GM19463 (cell line): ENCODE data around the gene TNS2.
"Not testable (repeated sequence)": the region's sequence is repeated elsewhere in the genome, so short reads cannot be mapped to it uniquely, and the experiment has no call there.

Experiments
- ATAC-seq: cut with Tn5 transposase; IDR thresholded peaks from one replicate; pipeline ENCODE4 v1.9.1; 2021; ENCODE audit warnings: mild to moderate bottlenecking, moderate library complexity; ENCODE audit not compliant: unreplicated experiment

Gene TNS2

DNA sequence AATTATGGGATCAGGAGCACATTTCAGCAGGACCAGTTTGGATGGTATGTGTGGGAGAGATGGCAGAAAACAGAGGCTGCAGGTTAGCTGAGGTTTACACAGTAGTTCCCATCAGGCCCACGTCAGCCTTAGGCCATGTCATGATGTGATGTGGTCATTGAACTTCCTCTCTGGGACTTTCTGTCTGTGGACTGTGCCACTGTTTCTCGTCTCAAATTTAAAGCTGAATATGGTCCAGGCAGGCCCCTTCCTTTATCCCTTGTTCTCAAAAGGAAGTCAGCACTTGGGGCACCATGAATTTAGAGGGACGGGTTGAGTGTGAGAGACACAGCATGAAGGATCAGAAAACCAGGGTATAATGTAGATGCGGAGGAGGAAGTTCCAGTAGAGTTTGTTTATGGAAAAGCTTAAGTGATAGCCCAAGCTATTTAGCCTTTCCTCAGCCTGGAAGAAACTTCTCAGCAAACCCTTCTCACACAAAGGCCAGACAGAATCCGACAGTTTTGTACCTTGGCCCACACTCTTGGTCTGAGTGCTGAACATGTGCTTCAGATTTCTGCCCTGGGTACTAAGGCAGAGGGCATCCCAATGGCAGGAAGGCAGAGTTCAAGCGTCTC lies 44.0 kb downstream of the TNS2 start:
- no peak for ATAC-seq

DNA sequence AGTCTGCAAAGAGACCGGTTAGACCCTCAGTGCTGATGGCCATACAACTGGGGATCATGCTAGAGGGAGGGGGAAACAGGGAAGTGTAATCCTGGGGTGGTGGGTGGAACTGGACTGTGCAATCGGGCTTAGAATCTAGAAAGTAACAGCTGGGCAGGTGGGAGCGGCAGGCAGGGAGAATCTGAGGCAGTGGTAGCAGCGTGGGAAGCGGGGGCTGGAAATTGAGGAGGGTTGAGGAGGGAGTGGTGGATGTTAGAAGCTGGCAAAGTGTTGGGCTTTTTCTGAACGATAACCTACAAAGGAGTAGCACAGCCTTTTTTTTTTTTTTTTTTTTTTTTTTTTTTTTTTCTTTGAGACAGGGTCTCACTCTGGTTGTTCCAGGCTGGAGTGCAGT lies 44.5 kb downstream of the TNS2 start:
- ATAC-seq: no peak

DNA sequence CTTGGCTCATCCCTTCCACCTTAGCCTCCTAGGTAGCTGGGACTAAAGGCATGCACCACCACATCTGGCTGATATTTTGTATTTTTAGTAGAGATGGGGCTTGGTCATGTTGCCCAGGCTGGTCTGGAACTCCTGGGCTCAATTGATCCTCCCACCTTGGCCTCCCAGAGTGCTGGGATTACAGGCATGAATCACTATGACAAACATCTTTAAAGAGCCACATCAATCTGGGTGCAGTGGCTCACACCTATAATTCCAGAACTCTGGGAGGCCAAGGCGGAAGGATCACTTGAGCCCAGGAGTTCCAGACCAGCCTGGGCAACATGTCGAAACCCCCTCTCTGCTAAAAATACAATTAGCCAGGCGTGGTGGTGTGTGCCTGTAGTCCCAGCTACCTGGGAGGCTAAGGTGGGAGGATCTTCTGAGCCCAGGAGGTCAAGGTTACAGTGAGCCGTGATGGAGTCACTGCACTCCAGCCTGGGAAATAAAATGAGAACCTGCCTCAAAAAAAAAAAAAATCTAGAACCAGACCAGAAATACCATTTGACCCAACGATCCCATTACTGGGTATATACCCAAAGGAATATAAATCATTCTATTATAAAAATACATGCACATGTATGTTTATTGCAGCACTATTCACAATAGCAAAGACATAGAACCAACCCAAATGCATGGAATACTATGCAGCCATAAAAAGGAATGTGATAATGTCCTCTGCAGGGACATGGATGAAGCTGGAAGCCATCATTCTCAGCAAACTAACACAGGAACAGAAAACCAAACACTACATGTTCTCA lies 45.1 kb downstream of the TNS2 start:
- not testable (repeated sequence) for ATAC-seq

DNA sequence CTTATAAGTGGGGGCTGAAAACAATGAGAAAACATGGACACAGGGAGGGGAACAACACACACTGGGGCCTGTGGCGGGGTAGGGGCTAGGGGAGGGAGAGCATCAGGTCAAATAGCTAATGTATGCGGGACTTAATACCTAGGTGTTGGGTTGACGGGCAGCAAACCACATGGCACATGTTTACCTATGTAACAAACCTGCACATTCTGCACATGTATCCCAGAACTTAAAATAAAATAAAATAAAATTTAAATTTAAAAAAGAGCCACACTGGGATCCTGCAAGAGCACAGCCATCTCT lies 45.7 kb downstream of the TNS2 start:
- ATAC-seq: not testable (repeated sequence)

DNA sequence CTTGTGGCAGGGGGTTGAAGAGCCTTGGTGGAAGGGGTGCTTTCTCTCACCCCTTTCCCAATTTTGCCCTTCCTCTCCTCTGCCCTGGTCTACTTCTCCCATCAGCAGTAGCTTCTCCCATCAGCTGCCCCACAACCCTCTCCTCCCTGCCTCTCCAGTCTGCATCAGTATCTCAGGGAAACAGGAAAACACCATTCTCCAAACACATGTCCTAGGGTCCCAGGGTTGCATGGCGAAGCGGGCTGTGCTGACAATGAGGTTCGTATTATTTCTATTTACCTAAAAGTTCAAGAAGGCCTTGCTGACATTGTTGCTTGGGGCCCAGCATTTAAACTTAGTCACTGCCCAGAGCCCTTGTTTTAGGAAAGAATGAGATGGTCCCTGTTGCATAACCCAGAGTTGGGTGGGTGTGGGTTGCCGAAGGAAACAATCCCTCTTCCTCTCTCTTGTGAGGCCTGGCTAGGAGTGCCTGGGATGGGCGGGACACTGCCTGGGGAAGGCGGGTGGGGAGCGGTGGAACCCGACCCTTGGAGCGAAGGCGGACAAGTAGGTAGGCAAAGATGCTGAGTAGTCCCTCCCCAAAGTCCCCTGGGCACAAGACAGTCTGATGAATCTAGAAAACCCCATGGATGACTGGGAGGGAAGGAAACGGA lies 46.4 kb downstream of the TNS2 start:
- ATAC-seq: no peak

DNA sequence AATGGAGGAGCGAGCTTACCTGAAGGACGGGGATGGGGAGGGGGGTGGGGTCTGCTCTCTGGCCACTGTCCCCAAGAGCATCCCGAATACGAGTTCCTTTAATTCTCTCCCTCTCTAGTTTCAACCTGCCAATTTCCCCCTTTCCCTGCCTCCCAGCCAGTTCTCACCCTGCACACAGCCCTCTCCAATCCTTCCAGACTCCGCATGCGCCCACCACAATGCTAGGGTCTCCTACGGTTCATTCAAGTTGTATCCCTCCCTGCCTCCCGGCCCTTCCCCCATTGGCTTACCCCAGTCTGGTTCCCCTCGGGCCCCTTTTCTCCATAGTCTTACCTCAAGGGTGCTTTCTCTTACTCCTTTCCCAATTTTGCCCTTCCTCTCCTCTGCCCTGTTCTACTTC lies 46.9 kb downstream of the TNS2 start:
- ATAC-seq: no peak

DNA sequence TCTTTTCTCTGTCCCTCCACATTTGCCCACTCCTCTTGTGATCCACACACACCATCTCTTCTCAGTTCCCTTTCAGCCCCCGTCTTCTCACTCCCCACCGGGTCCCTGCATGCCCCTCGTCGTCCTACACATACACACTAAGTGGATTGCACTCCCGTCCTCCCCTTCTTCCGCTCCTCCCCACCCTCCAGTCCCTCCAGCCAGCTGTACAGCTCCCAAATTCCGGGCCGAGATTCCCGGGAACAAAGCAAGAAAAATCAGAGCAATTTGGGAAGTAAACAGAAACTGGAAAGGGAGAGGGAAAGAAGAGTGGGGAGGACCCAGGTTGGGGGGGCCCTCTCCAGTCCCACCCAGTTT lies 47.3 kb downstream of the TNS2 start:
- ATAC-seq: no peak

DNA sequence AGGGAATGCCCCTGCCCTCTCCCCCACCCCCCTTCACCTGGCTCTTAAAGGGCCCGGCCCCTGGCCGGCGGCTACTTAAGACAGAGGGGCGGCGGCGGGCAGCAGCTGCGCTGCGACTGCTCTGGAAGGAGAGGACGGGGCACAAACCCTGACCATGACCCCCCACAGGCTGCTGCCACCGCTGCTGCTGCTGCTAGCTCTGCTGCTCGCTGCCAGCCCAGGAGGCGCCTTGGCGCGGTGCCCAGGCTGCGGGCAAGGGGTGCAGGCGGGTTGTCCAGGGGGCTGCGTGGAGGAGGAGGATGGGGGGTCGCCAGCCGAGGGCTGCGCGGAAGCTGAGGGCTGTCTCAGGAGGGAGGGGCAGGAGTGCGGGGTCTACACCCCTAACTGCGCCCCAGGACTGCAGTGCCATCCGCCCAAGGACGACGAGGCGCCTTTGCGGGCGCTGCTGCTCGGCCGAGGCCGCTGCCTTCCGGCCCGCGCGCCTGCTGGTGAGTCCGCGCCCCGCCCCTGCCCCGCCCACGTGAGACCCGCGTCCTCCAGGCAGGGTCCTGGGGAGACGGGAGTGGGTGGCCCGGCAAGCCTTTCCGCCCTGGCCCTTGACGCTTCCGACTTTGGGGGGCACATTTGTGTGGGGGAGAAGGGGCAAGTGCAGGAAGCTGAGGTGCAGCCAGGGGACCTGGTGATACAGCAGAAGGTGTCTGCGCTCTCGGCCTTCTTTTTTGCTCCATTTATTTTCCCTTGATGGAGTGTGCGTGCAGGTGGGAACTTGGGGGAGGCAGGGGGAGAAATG lies 47.9 kb downstream of the TNS2 start, which contains the start of gene IGFBP6:
TSS of gene IGFBP6 (plus strand) at position 104 of the 790 bp plus-strand sequence. CDS start at position 155, 51 bp downstream.
- no peak for ATAC-seq

DNA sequence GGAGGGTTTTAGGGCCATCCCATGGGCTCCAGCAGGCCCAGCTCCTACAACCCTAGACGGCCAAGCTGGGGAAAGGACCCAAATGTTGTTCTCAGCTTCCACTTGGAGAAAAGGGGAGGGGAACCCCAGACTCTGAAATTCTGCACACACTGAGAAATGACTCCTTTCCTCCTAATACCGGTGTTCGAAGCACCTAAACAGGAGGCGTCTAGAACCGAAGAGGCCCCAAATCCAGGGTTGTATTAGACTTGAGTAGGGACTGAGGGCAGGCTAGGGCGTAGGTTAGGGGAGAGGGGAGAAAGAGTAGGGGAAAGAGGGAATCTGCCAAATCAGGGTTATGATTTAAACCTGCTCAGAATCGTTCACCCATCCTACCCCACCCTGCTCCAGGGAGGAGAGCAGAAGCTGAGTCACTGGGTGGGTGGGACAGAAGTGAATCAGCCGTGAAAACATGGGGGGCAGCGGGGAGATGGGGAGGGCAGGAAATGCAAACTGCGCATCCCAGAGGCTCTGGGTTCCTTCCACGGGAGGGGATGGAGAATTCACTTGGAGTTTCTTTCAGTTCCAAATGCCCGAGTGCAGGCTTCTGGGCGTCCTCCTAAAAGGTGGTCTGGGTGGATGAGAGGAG lies 48.6 kb downstream of the TNS2 start:
- no peak for ATAC-seq

DNA sequence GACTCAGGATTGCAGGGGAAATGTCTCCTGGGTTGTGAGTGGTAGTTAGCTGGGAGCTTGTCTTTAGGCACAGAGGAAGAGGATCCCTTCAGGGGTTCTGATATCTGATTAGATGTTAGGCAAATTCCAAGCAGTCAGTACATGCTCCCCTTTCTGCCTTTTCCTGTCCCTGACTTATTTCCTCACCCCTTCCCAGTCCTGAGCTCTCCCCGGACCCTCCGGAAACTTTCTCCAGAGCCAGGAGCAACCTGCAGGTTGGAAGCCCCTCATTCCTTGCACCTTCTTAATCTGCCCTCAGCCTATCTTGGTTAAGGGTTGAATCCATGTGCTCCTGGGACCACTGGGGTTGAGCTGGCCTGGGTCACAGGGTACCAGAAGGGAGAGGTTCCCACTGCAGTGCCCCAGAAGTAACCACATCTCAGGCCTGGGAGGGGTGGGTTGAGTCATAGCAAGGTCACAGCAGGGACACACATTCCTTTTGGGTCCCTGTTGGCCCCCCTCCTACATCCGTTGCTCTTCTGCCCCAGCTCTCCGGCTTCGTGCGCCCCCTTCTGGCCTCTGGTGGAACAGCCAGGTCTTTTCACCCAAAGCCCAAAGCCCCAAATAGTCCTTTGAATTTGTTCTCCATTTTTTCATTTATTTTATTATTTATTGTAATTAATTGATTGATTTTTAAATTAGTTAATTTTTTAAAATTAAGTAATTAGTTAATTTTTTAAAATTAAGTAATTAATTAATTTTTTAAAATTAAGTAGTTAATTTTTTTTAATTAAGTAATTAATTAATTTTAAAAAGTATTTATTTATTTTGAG lies 49.4 kb downstream of the TNS2 start:
- no peak for ATAC-seq

DNA sequence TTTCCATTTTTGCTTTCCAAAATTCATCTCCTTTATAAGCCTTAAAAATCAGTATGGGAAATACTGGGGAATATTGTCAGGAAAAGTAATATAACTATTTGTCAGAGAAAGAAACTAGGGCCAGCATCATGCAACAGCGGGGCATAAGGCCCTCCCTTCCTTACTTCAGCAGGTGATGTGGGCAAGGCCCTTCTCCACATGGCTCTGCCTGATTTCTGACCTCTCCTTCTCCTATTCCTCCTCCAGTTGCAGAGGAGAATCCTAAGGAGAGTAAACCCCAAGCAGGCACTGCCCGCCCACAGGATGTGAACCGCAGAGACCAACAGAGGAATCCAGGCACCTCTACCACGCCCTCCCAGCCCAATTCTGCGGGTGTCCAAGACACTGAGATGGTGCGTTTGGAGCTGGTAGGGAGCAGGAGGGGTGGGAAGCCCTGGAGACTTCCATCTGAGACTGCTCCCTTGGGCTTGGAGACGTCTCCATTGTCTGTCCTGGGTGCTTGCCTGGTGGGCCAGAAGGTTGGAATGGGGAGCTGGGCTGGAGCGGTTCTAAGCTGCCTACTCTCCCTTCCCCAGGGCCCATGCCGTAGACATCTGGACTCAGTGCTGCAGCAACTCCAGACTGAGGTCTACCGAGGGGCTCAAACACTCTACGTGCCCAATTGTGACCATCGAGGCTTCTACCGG lies 50.7 kb downstream of the TNS2 start:
- ATAC-seq: no peak

DNA sequence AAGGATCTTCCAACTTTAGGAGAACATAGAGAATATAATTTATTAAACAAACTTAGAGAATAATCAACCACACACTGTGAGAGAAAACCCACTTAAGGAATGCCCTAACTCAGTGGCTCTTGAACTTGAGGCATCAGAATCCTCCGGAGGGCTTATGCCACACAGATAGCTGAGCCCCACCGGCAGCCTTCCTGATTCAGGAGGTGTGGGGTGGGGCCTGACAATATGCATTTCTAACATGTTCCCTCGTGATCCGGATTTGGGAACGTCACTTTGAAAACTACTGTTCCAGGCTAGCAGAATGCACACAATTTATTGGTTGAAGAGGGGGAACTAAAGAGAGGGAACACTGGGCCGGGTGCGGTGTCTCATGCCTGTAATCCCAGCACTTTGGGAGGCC lies 51.4 kb downstream of the TNS2 start:
- ATAC-seq: no peak

DNA sequence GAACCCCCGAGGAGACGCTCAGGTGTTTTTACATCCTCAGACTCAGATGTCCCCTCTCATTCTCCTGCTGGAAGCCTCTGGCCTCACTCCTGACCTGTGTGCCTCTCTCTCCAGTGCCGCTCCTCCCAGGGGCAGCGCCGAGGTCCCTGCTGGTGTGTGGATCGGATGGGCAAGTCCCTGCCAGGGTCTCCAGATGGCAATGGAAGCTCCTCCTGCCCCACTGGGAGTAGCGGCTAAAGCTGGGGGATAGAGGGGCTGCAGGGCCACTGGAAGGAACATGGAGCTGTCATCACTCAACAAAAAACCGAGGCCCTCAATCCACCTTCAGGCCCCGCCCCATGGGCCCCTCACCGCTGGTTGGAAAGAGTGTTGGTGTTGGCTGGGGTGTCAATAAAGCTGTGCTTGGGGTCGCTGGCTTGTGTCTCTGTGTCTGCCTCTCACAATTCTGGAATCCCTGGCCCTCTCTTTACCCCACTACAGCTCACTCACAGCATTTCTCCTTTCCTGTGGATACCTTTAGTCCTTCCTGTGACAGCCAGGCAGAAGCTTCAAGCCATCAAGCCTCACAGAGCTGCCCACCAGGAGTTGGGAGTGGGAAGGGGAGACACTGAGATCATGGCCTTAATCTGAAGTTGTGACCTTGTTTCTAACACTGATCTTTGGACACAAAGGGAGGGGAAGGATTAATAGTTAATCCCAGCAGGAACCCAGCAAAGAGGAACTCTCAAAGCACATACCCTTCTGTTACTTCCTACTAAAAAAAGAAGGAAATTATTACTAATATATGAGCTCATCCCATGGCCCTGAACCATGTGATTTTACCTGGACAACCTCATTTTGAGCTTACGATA lies 52.3 kb downstream of the TNS2 start:
- ATAC-seq: no peak

DNA sequence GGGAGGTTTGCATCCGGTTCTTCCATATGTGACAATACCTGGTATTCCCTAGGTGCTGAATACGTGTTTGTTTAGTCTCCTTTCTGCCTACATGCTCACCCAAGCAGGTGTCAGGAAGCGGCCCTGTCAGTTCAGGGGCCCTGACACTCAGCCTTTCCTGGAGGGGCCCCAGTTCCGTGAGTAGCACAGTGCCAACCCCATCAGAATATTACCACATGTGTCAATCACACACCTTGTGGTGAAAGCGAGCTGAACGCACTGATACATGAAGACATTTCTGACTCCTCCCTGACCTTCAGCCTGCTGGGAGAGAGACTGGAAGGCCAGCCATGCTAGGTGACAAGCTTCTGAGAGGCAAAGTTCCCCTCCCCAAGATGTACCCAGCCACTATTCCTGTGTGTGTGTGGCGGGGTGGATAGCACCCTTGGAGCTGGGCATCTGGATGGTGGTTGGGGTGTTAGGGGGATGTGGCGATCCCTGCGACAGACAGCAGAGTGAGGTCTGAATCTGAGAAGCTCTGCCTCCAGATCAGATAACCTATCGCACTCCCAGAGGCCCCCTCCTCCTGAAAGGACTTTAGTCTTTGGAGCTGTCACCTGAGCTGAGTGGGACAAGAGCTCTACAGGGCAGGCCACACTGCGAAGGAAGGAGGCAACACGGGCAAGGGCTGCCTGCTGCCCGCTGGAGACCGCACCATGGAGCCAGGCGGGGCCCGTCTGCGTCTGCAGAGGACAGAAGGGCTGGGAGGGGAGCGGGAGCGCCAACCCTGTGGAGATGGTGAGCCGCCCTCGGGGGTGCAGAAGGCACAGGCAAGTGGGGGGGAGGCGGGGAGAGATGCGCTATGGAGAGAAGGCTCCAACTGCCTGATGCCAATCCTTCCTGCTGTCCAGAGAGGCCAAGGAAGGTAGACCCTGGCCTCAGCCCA lies 53.3 kb downstream of the TNS2 start, which contains the start of gene SOAT2:
TSS of gene SOAT2 (plus strand) at position 604 of the 925 bp plus-strand sequence. CDS start at position 696, 92 bp downstream.
- peak; percentile 63 for ATAC-seq

DNA sequence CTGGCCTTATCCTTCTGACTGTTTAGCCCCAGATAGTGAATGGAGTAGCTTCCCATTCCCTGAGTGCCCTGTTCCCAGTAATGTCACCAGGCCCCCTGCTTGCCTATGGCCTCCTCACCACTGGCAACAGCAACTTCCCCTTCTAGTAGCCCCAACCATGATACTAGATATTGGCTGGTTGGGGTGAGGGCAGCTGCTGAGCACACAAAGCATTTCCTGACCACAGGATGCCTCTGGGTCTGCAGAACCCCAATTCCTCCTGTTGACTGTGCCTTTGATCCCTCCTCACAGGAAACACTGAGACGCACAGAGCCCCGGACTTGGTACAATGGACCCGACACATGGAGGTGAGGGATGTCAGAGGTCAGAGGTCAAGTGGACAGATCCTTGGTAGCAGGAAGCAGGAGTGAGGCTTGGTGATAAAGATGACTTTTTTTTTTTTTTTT lies 54.0 kb downstream of the TNS2 start:
- ATAC-seq: no peak

DNA sequence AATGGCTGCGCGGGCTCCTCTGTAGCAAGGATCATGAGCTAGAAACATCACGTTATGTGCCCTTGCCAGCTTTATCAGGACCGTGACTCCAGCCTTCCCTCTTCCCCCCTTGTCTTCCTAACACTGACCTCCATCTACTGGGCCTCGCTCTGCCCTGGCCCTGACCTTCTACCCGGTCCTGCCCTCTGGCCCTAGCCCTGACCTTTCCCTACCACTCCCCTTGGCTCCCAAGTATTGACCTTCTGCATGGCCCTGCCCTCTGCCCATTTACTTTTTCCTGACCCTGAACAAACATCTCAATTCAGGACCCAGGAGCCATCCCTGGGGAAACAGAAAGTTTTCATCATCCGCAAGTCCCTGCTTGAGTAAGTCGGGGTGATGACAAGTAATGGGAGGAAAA lies 55.4 kb downstream of the TNS2 start:
- ATAC-seq: no peak

DNA sequence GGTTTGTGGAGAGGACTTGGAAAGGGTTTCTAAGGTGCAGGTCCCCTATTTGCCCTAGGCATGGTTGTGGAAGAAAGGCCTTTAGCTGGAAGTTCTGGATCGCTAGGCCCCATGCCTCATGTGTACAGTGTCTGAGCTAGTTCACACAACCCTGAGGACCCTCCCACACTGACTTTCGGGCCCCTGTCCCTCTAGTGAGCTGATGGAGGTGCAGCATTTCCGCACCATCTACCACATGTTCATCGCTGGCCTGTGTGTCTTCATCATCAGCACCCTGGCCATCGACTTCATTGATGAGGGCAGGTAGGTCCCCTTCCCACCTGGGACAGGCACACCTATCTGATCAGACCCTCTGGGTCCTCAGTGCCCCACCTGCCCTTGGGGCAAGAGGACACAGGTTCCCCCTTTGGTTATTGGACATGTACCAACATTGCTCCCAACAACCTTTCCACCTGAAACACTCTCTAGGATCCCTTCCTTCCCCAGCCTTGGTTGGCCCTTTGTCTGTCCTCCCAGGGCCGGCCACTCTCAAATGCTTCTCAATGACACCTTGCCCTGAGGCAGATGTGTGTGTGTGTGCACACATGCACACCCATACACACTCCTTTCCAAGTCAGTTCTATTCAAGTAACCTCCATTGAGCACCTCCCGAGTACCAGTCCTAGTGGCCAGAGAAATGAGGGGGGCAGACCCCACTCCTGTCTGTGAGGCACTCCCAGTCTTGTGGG lies 56.0 kb downstream of the TNS2 start:
- no peak for ATAC-seq
